T follicular helper cell (primary cell): ENCODE results near the gene EPX.

Source experiments
- DNase-seq: peaks from one replicate; pipeline ENCODE4 v3.0.0-alpha.2; 2020; ENCODE audit warnings: low read depth

The EPX gene

DNA sequence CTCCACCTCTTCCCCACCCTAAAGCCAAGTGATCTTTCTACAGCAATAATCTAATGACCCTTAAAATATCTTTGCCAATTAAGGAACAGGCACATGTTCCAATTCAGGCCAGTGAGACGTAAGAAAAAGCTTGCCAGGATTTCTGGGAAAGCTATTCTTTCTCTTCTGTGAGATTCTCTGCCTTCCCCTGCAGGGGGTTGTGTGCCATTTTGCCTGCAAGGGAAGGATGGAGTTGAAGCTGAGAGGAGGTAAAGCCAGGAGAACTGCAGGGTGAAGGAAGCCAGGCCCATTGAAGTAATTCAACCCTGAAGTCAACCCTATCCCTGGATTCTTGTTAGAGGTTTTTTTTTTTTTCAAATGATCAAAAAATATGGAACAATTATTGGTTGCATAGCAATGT is 36.9 kb downstream of the EPX start:
- no peak for DNase-seq

DNA sequence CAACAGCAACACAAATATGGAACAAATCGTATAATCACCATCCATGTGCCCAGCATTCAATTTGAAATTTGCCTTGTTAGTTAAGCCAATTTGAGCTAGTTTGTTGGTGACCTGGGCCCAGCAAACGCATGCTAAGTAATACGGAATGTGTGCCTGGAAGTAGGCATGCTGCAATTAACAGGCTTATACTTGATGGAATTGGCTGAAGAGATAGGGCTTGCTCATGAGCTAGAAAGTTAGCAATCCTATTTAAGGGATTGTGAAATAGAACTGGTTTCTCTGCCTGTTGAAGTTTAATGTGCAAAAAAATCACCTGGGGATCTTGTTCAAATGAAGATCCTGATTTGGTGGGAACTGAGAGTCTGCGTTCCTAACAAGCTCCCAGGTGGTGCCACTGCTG is 37.4 kb downstream of the EPX start:
- no peak for DNase-seq

DNA sequence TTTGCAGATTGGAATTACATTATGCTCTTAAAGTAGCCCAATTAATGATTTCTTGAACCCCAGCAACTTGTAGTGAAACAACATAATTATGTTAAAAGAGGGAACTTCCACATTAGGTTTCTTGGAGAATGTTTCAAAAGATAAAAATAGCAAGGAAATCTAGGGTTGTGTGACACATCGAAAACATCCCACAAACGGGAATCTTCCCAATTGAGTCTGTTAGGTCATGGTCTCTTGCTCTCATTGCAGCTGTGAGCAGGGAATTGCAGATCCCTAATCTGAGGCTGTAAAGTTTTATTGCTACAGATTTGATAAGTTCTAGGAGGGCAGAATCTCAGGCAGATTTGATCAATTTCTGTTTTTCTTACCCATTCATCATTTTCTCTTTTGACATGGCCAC is 39.1 kb downstream of the EPX start:
- DNase-seq: no peak

DNA sequence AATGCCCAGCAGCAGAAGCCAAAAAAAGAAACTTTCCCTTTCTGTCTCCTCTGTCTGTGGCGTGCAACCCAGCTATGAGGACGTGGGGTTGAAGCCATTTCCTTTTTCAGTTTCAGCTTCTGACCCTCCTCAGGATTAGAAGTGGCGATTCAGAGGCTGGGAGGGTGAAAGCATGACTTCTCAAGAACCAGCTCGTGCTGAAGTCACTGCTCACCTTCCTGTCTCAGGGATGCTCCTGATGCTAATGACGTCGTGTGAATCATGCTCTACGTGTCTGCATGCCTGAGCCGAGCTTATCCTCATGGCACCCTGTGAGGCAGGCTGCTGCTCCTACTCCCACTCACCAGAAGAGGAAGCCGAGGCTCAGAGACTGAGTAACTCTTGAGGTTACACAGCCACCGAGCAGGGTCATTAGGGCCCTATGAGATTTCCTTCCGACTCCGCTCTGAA is 40.2 kb downstream of the EPX start:
- DNase-seq: no peak

DNA sequence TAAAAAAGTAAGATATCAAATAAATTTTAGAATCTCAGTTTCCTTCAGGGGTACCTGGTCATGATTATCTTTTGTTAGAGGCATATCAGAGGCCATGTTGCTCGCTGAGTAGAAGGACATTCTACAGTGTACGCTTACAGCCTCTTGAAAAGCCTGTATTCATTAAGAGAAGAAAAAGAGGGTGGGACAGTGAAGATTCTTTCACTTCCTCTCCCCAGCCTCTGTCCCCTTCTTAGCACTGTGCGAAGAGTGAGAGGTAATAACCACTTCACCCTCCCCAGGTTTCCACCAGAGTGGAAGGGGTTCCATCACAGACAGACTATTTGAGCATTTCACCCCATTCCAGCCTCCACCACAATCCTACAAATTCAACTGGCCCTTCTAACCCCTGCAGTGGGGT is 41.0 kb downstream of the EPX start:
- DNase-seq: no peak

DNA sequence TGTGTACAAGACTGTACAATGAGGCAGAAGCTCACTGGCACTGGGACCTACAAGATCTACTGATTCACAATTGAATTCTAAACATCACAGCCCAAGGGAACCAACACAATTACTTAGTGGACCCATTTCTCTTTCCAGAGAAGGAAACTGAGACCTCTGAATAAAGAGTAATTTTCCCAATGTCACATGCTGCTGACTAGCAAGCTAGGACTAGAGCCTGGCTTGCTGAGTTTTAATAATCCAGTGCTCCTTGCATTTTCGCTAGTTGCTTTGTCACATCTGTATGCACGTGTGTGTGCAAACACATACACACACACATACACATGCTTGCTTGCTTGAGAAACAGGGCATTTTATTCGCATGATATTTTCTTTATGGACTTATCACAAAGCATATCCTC is 42.0 kb downstream of the EPX start:
- no peak for DNase-seq

DNA sequence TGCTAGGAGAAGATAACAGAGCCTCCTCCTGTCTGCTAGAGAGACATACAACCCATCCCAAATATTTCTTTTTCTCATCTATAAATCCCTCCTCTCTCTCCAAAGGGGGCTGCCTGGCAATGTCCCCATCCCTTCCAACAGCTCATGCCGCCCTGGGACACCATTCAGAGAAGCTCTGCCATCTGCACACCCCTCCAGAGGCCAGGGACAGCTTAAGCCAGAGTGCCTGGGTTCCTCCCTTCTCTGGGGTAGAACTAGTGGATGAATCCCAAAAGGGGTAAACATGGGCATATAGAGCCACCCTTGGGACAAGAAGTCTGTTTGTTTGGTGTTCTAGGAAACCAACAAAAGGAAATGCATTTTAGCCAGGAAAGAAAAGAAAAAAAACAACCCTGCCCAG is 43.3 kb downstream of the EPX start:
- DNase-seq: no peak

DNA sequence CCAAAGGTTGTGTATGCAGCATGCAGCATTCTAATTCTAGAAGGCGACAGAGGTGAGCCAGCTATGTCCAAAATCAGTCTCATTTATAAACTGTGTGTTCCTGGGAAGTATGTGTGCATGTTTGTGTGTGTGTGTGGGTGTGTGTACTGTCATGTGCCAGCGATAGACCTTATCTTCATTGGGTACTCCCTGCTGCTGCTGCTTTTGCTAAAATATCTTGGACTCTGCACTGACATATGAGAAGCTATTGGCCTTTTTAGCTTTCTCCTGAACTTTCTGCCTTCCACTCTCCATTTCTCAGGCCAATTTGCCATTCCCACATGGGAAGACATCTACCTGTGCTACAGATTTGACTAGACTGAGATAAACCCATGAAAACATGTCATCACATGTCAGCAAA is 43.9 kb downstream of the EPX start:
- DNase-seq: no peak

DNA sequence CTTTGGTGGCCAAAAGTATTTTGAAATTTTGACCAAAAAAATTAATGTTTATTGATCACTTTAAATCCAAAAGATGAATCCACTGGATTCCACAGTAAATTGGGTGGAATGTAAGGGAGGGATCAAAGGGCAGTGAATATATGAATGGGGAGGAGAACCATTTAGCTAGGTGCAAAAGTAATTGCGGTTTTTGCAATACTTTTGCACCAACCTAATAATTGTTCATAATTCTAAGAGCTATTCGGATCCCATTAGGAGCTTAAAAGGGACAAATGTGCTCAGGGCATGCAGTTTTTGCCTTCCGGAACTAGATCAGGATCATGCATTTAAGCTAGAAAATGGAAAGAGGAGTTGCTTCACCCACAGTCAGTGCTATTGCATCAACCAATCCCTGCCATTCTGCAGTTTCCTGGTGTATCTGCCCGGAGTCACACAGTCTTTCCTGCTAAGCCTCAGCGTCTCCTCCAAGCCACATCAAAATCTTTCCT is 45.7 kb downstream of the EPX start, which contains the start of gene LPO:
Gene LPO (plus strand): TSS at position 438 of the 488 bp plus-strand sequence. CDS start 4,396 bp downstream, outside the sequence.
- no peak for DNase-seq

DNA sequence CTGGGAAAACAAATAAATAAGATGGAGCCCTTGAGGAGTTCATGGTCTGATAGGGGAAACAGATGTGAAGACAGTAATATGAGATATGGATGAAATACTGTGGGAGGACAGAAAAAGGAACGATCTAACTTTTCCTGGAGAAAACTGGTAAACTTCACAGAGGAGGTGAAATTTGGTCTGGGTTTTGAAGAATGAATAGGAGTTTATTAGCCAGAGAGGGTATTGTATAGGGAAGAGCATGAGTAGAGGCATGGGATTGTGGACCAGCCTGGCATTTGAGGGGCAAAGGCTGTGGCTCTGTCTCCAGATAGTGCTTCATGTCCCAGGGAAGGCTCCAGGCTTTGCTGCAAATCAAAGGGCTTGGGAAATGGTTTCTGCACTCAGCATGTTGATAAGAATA is 47.5 kb downstream of the EPX start:
- DNase-seq: no peak

DNA sequence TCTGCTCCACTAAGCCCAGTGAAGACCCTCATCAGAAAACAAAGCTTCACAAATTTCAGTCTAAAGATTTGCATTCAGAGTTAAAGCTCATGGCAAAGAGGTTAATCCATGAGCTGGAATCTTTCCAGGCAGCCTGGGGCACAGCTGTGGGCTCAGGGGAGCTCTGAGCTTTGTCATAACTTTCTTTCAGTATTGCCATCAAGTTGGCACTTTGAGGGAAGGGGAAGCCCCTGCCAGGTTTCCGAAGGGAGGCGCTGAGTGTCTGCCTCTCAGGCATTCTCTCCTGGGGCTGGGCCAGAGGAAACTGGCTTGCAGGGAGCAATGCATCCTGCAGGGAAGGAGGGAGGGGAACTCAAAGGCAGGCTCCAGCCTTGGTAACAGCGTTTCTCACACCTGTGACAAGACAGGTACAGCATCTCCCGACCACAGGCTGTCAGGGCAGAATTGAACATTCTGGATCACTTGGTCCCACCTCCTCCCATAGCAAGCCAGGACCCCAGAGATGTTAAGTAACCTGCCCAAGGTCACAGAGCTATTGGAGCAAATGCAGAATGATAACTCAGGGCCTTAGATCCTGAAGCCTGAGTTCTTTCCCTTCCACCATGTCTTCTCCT is 49.8 kb downstream of the EPX start:
- DNase-seq: no peak

DNA sequence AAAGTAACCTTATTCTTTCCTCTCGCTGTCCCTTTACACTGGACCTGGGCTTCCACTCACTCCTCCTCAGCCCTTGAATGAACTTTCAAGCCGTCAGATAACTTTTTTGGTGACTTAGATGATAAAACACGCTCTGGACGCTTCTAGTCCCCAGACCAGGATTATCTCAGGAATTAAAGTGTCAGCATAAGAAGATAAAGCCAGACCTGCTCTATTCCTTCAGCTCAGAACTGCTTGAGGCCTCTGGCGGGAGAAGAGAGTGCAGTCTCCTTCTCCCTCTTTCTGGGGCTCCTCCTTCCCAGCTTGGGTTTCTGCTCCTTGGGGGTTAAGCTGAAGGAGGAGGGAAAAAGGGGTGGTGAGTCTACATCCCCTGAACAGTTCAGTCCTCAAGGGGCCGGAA is 52.4 kb downstream of the EPX start:
- no peak for DNase-seq

DNA sequence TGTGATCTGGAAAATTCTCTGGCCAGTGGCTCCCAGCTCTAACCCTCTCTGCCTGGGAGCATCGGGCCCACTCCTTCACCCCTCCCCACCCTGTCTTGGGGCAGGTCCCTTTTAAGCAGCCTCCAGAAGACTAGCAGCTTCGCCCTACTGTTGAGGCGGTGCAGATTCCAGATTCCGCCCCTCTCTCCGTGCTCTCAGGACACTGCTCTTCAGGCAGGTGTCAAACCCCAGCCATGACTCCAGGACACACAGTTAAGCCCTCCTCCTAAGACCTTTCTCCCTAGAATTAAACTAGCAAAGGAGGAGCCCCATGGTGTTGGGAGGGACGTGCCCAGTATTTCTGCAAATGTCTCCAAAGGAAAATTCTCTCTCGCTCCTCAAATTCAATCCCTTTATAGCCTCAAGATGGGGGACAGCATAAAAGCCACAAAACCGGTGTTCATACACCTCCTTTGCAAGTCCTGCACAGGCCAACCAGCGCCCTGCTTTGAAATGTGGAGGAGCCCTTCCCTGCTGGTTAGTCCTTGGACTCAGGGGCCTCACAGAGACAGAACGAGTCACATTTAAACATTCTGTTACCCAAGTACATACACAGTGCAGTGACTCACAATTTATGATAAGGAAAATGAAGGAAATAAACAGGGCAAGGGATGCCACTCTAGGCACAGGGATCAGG is 53.0 kb downstream of the EPX start:
- DNase-seq: no peak

DNA sequence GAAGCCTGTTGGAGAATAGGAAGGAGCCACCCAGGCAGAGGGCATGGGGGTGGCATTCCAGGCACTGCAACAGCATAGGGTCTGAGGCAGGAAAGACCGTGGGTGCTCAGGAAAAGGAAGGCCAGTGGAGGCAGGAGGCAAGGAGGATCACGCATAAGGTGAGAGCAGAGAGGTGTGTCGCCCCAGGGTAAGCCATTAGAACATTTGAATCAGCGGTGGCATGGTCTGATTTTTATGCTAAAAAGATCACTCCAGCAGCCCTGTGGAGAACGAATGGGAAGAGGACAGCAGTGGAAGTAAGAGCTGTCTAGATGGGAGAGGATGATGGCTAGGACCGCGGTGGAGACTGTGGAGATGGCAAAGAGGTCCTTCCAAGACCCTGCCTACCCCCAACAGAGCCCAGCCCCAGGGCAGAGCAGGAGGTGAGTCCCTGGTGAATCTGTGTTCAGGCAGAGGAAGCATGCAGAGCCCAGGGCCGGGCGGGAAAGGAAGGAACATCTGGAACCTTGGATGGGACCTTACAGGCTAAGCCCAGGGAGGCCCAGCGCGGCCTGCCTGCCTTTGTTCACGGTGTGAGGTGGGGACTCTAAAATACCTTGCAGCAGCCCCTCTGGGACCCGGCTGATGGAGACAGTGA is 53.7 kb downstream of the EPX start:
- no peak for DNase-seq

DNA sequence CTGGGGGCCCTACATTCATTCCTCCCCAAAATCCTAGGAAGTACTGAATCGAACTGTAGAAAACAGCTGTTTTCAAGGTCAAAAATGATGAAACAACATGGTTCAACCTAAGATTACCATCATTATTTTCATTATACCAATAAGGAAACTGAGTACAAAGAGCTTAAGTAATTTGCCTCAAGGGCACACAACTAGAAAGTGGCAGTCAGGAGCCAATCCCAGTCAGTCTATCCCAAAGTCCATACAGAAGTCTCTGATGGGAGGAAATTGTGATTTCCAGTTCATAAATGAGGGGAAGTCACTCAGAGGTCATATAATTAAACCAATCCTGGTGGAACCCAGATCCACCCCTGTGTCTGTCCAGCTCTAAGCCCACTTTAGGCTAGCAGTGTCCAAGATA is 54.3 kb downstream of the EPX start:
- DNase-seq: no peak

DNA sequence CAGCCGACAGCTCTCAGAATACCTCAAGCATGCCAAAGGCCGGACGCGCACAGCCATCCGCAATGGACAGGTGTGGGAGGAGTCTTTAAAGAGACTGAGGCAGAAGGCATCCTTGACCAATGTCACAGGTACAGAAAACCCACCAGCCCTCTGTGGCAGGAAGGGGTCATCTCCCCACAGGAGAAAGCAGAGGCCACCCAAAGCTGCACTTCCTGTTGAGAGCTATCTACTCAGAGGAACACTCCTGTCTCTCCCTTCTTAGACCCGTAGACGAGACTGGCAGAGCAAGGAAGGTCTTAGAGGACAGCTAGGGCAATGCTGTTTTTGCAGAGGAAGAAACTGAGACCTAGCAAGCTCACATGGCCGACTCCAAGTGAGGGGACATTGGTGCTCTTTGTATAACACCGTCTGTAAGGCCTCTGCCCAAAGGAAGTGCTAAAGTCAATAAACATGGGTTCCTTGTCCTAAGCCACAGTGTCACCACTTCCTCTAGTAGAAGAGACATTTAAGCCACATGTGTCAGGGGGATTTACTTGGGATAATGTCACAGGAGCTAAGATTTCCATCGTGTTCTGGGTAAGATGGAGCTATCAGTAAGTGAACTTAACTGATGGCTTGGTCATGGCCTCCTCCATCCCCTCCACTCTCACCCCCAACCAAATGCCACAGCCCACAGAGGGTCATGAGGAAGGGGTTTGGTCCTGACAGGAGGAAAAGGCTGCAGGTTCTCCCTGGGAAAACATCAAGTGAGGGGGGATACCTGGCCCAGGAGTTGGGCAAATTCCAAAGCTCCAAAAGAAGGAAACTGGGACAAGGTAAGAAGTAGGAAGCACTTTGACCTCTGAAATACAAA is 55.2 kb downstream of the EPX start:
- no peak for DNase-seq

DNA sequence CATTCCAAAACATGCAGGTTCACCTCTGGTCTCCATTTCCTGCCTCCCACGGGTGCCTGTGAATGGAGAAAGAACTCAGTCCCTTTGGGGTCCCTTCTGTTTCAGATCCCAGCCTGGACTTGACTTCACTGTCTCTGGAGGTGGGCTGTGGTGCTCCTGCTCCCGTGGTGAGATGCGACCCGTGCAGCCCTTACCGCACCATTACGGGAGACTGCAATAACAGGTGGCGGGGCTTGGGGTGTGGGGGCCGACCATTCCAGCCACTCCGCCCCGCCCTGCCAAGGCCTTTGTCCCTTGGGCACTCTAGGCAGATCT is 56.4 kb downstream of the EPX start:
- DNase-seq: no peak

DNA sequence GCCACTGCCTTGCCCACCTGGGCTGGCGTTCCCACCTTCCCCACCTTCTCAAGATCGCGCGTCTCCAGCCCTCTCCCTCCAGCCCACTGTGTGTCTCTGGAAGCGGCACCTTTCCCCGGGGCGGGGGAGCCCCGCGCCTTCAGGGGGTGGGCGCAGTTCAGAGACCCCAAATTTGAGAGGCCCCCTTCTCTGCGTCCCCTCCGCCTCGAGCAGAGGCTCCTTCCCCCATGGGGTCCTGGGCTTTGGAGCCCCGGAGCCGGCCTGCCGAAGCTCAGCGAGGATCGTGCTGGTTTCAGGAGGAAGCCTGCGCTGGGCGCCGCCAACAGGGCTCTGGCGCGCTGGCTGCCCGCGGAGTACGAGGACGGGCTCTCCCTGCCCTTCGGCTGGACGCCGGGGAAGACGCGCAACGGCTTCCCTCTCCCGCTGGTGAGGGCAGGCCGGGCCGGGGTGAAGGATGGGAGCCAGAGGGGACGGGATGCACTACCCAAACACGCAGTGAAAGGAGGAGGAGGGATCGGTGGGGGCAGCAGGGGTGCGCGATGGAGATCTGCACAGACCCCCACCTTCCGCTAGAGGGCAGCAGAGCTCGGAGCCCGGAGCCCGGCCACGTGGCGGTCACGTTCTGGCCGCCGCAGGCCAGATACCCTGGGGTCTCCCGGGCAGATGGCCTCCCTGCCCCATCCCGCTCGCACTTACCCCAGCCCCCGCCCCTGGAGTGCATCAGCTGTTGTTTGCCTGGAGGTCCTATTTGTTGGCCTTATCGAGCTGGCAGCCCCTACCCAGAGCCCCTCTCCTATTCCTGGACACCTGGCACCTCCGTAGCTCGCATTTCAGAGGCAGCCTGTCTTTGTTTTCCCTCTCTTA is 57.0 kb downstream of the EPX start:
- peak; percentile 58 for DNase-seq

DNA sequence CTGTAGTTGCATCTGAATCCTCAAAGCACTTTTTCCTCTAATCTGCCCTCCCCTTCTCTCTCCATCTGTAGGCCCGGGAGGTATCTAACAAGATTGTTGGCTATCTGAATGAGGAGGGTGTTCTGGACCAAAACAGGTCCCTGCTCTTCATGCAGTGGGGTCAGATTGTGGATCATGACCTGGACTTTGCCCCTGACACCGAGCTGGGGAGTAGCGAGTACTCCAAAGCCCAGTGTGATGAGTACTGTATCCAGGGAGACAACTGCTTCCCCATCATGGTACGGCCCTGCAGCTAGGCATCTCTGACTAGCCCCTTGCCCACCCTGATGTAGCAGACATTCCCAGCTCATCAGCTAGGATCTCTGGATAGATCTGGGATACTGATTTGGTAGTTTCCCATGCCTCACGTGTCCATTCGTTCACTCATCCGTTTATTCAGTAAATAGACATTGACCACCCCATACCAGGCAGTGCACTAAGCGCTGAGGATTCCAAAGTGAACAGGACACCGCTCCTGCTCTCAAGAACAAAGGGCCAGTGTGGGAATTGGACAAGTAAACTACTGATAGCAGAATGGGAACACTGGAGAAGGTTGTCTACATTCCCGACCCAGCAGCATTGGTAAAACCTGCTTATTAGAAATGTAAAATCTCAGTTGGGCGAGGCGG is 58.0 kb downstream of the EPX start:
- DNase-seq: no peak

DNA sequence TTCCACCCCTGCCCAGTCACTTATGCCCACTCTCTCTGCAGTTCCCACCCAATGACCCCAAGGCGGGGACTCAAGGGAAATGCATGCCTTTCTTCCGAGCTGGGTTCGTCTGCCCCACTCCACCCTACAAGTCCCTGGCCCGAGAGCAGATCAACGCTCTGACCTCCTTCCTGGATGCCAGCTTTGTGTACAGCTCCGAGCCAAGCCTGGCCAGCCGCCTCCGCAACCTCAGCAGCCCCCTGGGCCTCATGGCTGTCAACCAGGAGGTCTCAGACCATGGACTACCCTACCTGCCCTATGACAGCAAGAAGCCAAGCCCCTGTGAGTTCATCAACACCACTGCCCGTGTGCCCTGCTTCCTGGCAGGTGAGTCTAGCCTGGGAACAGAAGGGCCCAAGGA is 59.6 kb downstream of the EPX start:
- no peak for DNase-seq

DNA sequence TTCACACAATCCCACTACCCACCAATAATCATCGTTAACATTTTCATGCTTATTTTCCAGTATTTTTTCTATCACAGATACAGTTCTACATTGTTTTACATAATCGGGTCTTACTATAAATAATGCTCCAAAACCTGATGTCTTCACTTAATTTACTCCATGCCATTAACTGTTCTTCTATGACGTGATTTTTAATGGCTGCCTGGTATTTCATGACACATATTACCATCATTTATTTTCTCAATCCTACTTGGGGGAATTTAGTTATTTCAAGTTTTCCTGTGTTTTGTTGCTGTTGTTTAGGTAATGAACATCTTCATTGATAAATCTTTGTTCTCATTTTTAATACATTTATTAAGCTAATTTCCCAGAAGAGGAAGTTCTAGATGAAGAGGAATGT is 60.6 kb downstream of the EPX start:
- no peak for DNase-seq
